HepG2 (cell line): ENCODE measurements around the gene TSC22D3.

ENCODE experiments used
- CTCF ChIP-seq: sonication (generic); formaldehyde crosslinking; IDR thresholded peaks from 2 replicates; pipeline ENCODE4 v1.5.0; 2020; ENCODE audit warnings: mild to moderate bottlenecking, missing genetic modification reagents, moderate library complexity
- GABPA ChIP-seq, 2 experiments: IDR thresholded peaks; 2 replicates each; pipeline ENCODE4 v1.6.1; 2011 to 2016; ENCODE audit warnings: low read depth in 2 of 2, low read length in 1 of 2, missing biosample characterization in 1 of 2, missing genetic modification characterization in 1 of 2

DNA sequence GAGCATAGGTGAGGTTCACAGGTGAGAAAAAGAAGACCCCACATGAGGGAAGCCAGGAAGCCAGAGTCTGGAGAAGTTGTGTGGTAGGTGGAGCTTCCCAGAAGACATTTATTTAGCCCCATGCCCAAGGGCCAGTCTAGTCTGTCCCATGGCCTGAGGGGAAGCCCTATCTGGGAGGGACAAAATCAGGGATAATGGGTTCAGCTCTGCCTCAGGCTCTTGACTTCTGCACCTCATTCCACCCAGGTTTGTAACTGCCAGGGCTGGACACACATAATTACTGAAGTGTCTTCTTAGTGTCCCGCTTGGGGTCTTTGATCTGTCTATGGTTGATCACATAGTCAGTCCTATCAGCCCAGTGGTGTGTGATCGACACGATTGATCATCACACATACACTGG is 36.0 kb downstream of the TSC22D3 start:
- TF ChIP-seq CTCF (CRISPR knock-in tag) (no peak), GABPA (IDR thresholded peaks at IDR 0.05; ENCODE audit: low read depth, low read length) (no peak), GABPA (CRISPR knock-in tag; IDR thresholded peaks at IDR 0.05; ENCODE audit: low read depth) (no peak)
